ENCODE data around the gene NKX1-1.
"Not testable (repeated sequence)": the region's sequence is repeated elsewhere in the genome, so short reads cannot be mapped to it uniquely, and the experiment has no call there.

The NKX1-1 gene

GRCh38 chr4:1393866-1394265 is 12.4 kb downstream of the NKX1-1 start:
- DNase-seq (ENCODE audit: insufficient read length, low spot score): no peak
- no peak for FAIRE-seq

- FAIRE-seq; DNase-seq (ENCODE audit: insufficient read length, low spot score): not testable (repeated sequence)
These were observed 12.9 kb downstream of the NKX1-1 start for GRCh38 chr4:1393363-1393762.

GRCh38 chr4:1385373-1386340 is 20.6 kb downstream of the NKX1-1 start:
- DNase-seq (ENCODE audit: insufficient read length, low spot score) (no peak), FAIRE-seq (no peak)

GRCh38 chr4:1384675-1385372 is 21.4 kb downstream of the NKX1-1 start:
- FAIRE-seq (no peak), DNase-seq (ENCODE audit: insufficient read length, low spot score) (no peak)

GRCh38 chr4:1383728-1384591 is 22.3 kb downstream of the NKX1-1 start:
- no peak for FAIRE-seq

GRCh38 chr4:1382776-1383727 is 23.2 kb downstream of the NKX1-1 start:
- FAIRE-seq (no peak), DNase-seq (ENCODE audit: insufficient read length, low spot score) (no peak)

More at GRCh38 chr4:1383728-1384591, 22.3 kb downstream of the NKX1-1 start:
- no peak for DNase-seq (ENCODE audit: insufficient read length, low spot score)

- FAIRE-seq: no peak
- no peak for DNase-seq (ENCODE audit: insufficient read length, low spot score)
These were observed 24.2 kb downstream of the NKX1-1 start for GRCh38 chr4:1381944-1382541.

GRCh38 chr4:1381181-1381621 is 25.0 kb downstream of the NKX1-1 start:
- DNase-seq (ENCODE audit: insufficient read length, low spot score): no peak
- FAIRE-seq: no peak

GRCh38 chr4:1380368-1381151 is 25.7 kb downstream of the NKX1-1 start:
- FAIRE-seq (no peak), DNase-seq (ENCODE audit: insufficient read length, low spot score) (no peak)

GRCh38 chr4:1379801-1380331 is 26.4 kb downstream of the NKX1-1 start:
- FAIRE-seq (no peak), DNase-seq (ENCODE audit: insufficient read length, low spot score) (no peak)

- DNase-seq (ENCODE audit: insufficient read length, low spot score): no peak
- FAIRE-seq: no peak
These were observed 26.9 kb downstream of the NKX1-1 start for GRCh38 chr4:1379351-1379781.

- no peak for FAIRE-seq
- DNase-seq (ENCODE audit: insufficient read length, low spot score): no peak
These were observed 27.5 kb downstream of the NKX1-1 start for GRCh38 chr4:1378559-1379231.

GRCh38 chr4:1377606-1378261 is 28.5 kb downstream of the NKX1-1 start:
- FAIRE-seq (no peak), DNase-seq (ENCODE audit: insufficient read length, low spot score) (no peak)

GRCh38 chr4:1376841-1377605 is 29.2 kb downstream of the NKX1-1 start:
- FAIRE-seq: no peak
- DNase-seq (ENCODE audit: insufficient read length, low spot score): no peak

GRCh38 chr4:1376391-1376840 is 29.8 kb downstream of the NKX1-1 start:
- FAIRE-seq: no peak
- no peak for DNase-seq (ENCODE audit: insufficient read length, low spot score)

GRCh38 chr4:1375761-1376322 is 30.4 kb downstream of the NKX1-1 start:
- DNase-seq (ENCODE audit: insufficient read length, low spot score): no peak
- FAIRE-seq: no peak

All from GM19239 (cell line).